OCI-LY1 (cell line): Measurements from ENCODE around the gene SYMPK.

Source experiments
- CTCF ChIP-seq: fragments of 200-600 bp; sonication (generic), shearing (Covaris generic); IDR thresholded peaks from 2 replicates; pipeline ENCODE4 v1.5.1; 2017; ENCODE audit warnings: mild to moderate bottlenecking, antibody characterized with exemption, low read length, moderate library complexity, mixed read lengths
- EZH2 ChIP-seq: fragments of 200-600 bp; sonication (generic), shearing (Covaris generic); IDR thresholded peaks from 2 replicates; pipeline ENCODE4 v1.8.0; 2017; ENCODE audit warnings: borderline replicate concordance, mixed run types, mild to moderate bottlenecking, antibody characterized with exemption, low read length, moderate library complexity, mixed read lengths

GRCh38 chr19:45881909-45882528 lies 19.1 kb upstream of the SYMPK start:
- no peak for TF ChIP-seq CTCF
- TF ChIP-seq EZH2 = no peak
